Activated CD8-positive, alpha-beta memory T cell treated with anti-CD3 and anti-CD28 coated beads, Interleukin-2, amount 50 U/mL, for 1 hour (primary cell): ENCODE results near the gene SYNGR2.

ENCODE experiments used
- DNase-seq: peaks from one replicate; pipeline ENCODE4 v3.0.0-alpha.2; 2020; ENCODE audit errors: extremely low read depth

The SYNGR2 gene

GRCh38 chr17:78143214-78144146 is 24.9 kb upstream of the SYNGR2 start:
- DNase-seq, result no peak

GRCh38 chr17:78144147-78144719 is 24.1 kb upstream of the SYNGR2 start:
- no peak for DNase-seq

- DNase-seq, result no peak
Measured at GRCh38 chr17:78144736-78145641, 23.4 kb upstream of the SYNGR2 start.

GRCh38 chr17:78146471-78146869 is 21.9 kb upstream of the SYNGR2 start:
- no peak for DNase-seq

GRCh38 chr17:78146881-78147280 is 21.5 kb upstream of the SYNGR2 start:
- no peak for DNase-seq

- DNase-seq, result no peak
Measured at GRCh38 chr17:78147315-78147998, 20.9 kb upstream of the SYNGR2 start.

- no peak for DNase-seq
Measured at GRCh38 chr17:78148286-78149016, 19.9 kb upstream of the SYNGR2 start.

GRCh38 chr17:78151514-78152008 is 16.8 kb upstream of the SYNGR2 start:
- DNase-seq, result no peak

- DNase-seq, result no peak
Measured at GRCh38 chr17:78154903-78155811, 13.2 kb upstream of the SYNGR2 start.

- DNase-seq, result no peak
Measured at GRCh38 chr17:78159575-78160158, 8.7 kb upstream of the SYNGR2 start.

- DNase-seq, result no peak
Measured at GRCh38 chr17:78163881-78164747, 4.3 kb upstream of the SYNGR2 start.

- DNase-seq, result no peak
Measured at GRCh38 chr17:78164748-78165607, 3.4 kb upstream of the SYNGR2 start.

GRCh38 chr17:78166416-78166815 is 2.0 kb upstream of the SYNGR2 start:
- DNase-seq, result no peak

- DNase-seq, result no peak
Measured at GRCh38 chr17:78168903-78169793, 767 bp downstream of the SYNGR2 start.

- DNase-seq, result no peak
Measured at GRCh38 chr17:78170692-78171590, 2.6 kb downstream of the SYNGR2 start.
